IPS DF 19.7 (cell line): ENCODE measurements around the gene PLA2G3.
"Not testable (repeated sequence)": the region's sequence is repeated elsewhere in the genome, so short reads cannot be mapped to it uniquely, and the experiment has no call there.

Experiments
- DNase-seq: peaks from one replicate; pipeline ENCODE4 v3.0.0-alpha.2; 2013; ENCODE audit warnings: low read depth, low spot score

Gene PLA2G3

DNA sequence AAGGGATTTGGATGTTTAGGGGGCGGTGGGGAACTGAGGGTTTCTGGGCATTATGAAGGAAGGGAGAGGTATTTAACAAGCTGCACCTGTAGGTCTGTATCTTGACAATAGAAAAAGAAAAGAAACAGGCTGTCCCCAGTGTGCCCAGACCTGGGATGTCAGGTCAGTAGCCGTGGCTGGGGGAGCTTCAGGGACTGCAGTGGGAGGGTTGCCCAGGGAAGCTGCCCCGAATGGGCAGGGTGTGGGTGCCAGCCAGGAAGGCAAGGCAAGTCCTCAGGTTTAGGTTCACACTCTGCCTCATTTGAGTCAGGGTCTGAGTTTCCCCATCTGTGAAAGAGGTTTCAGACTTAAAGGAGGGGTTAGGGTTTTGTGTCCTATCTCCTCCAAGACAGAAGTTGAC lies 16.0 kb downstream of the PLA2G3 start:
- no peak for DNase-seq

DNA sequence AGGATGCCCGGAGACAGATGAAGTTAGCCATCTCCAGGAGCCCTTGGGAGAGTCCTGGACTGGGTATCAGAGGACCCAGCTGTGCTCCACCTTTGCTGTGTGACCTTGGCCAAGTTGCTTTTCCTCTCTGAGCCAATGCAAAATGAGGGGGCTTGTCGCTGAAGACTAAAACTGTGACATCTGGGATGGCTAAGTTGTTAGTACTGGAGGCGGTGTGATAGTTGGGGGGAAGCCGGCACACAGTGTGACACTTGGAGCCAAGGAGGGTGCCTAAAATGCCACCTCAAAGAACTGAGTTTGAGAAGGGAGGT lies 17.1 kb downstream of the PLA2G3 start:
- DNase-seq, result no peak

DNA sequence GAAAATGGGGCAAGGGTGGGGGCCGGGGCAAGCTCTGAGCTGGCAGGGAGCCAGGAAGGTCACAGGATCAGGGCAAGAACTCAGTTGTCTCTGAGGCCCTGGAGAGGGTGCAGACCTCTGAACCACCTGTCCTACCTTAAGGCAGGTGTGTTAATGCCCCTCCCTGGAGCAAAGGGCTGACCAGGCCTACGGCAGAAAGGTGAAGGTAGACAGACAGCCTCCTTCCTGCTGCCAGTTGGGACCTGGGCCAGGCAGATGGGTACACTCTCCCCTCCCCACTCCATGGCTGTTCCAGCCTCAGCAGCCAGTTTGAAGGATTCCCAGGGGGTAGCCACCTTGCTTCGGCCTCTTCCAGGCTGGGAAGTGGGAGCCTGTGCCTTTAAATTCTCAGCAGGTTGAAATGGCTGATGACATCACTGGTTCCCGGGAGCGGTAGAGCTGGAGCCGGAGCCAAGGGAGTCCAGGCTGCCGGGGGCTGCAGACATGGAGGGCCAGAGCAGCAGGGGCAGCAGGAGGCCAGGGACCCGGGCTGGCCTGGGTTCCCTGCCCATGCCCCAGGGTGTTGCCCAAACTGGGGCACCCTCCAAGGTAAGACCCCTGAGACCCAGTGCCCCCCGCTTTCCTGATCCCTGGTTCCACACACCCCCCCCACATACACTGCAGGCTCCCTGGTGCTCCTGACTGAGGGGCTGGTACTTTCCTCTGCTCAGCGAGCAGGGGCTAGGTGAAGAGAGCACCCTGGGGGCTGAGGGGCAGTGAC lies 17.6 kb downstream of the PLA2G3 start, which contains the start of gene INPP5J:
Gene INPP5J, plus strand, starts transcription at position 435 of the 760 bp plus-strand sequence. Its CDS starts 49 bp downstream, at position 484.
- DNase-seq, result no peak

GRCh38 chr22:31122196-31122531 lies 18.1 kb downstream of the PLA2G3 start:
- DNase-seq, result no peak

GRCh38 chr22:31121403-31121802 lies 18.9 kb downstream of the PLA2G3 start:
- no peak for DNase-seq

DNA sequence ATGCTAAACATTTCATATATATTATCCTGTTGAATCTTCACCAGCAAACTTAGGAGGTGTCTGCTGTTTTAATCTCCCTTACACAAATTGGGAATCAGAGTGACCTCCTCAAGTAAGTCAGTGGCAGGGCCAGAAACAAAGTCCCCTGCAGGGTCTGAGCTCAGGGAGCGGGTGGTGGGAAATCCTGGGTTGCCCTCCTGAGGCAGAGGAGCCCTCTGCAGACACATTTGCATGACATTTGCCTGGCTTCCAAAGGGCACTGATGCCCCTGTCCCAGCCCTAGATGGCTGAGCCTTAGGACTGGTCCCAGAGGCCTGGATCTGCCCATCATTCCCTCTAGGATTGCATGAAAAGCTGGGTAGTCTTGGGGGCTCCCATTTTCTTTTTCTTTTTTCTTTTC lies 19.7 kb downstream of the PLA2G3 start:
- no peak for DNase-seq

- no peak for DNase-seq
Observed at GRCh38 chr22:31120230-31120629, 20.1 kb downstream of the PLA2G3 start.

- no peak for DNase-seq
Observed at GRCh38 chr22:31119026-31119717, 21.1 kb downstream of the PLA2G3 start.

DNA sequence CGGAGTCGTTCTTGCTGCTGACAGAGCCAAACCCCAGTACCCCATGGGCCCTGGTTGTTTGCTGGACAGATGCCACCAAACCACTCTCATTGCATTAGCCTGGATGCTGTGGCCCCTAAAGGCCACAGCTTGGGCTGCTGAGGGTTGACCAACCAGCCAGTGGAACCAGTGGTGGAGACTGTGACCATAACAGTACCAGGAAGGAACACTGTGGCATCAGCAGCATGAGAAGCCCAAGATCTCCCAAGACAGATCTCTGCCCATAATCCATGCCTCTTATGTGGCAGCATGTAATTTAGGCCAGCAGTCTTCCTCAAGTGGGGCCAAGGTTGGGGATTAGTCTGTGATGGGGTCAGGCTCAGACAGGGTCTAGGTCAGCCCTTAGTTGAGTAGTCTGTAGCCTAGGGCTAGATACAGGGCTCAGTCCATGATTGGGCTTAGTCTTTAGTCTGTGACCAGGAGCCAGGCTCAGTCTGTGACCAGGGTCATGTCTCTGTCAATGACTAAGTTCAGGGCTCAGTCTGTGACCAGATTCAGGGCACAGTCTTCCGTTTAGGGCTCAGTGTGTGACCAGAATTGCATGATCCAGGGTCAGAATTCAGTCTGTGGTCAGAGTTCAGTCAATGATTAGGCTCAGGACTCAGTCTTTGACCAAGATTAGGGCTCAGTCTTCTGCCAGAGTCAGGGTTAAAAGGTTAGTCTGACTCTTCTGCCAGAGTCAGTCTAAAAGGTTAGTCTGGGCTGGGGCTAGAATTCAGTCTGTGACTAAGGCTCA lies 22.1 kb downstream of the PLA2G3 start:
- DNase-seq, result no peak

- not testable (repeated sequence) for DNase-seq
Observed at GRCh38 chr22:31112547-31113091, 27.7 kb downstream of the PLA2G3 start.

DNA sequence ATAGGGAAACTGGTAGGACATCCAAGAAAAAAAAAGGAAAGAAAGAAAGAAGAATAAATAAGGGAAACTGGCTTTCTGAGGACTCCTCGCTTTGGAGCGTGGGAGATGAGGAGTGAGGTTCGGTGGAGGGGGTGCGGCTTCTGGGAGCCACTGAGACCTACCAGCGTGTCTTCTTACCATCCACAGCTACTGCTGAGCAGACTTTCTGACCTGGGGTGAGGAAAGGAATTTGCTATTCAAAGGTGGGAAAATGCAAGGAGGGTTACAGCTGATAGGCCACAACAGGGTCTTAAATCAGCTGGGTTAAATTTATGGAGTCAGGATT lies 32.5 kb downstream of the PLA2G3 start:
- DNase-seq, result no peak

- DNase-seq, result no peak
Observed at GRCh38 chr22:31107178-31107893, 33.0 kb downstream of the PLA2G3 start, which contains the start of gene SELENOM. TSS of gene SELENOM (minus strand) at chr22:31107568. CDS start at chr22:31107505, 63 bp downstream.

GRCh38 chr22:31106731-31107177 lies 33.6 kb downstream of the PLA2G3 start:
- DNase-seq, result no peak

DNA sequence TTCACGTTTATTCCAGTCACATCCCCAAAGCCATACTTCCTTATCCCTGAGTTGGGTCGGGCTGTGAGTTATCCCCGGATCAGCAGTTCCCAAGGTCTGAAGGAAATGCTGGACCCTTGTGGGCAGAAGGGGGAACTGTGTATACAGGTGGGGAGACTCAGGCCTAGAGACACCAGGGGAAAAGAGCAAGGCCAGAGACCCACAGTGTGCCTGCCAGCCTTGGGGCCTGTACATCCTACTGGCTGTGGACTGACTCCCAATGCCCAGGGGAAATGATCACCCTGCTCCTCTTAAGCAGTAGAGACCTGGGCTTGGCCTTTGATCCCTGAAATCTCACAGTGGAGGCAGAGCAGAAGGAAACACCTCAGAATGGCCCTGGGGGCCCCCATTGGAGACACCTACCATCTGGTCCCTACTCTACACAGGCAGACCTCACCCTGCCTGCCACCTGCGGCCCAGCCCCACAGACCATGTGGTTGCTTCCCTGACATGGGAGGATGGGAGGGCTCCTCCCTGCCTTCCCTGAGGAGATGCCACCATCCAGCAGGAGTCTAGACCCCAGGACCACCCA lies 34.2 kb downstream of the PLA2G3 start:
- DNase-seq, result no peak

GRCh38 chr22:31105282-31105929 lies 34.9 kb downstream of the PLA2G3 start:
- DNase-seq, result no peak

GRCh38 chr22:31104869-31105268 lies 35.4 kb downstream of the PLA2G3 start:
- DNase-seq, result no peak

DNA sequence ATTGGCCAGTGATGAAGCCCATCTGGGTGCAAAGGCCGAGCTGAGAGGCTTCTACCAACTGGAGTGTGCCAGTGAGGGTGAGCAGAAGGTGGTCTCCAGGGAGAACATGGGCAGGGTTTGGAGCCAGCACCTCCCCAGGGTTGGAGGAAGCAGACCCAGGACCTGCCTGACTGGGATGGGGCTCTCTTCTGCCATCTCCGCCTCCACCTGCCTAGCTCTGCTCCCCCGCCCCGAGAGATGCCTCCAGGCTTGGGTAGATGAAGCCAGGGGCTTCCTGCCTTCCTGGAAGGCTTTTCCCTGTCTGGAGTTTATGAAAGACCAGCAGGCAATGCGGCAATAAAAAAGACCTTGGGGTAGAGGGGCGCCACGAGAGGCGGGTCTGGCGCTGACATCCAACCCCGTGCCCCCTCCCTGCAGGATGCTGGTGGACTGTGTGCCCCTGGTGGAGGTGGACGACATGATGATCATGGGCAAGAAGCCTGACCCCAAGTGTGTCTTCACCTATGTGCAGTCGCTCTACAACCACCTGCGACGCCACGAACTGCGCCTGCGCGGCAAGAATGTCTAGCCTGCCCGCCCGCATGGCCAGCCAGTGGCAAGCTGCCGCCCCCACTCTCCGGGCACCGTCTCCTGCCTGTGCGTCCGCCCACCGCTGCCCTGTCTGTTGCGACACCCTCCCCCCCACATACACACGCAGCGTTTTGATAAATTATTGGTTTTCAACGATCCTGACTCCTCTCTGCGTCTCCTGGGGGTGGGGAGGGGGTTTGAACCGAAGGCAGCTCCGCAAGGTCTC lies 36.2 kb downstream of the PLA2G3 start:
- DNase-seq, result no peak

- DNase-seq, result no peak
Observed at GRCh38 chr22:31103111-31103510, 37.2 kb downstream of the PLA2G3 start.

GRCh38 chr22:31102441-31103081 lies 37.7 kb downstream of the PLA2G3 start:
- no peak for DNase-seq
